Brain microvascular endothelial cell (primary cell): ENCODE measurements around the gene SHC2.

Experiments
- DNase-seq: peaks from one replicate; pipeline ENCODE4 v3.0.0-alpha.2; 2020
- H3K27ac ChIP-seq: fragments of 250-450 bp; sonication (Bioruptor Pico); 2 replicates; pipeline ENCODE4 v1.5.1; 2020; ENCODE audit warnings: mild to moderate bottlenecking, moderate library complexity
- H3K27me3 ChIP-seq: fragments of 250-450 bp; sonication (Bioruptor Pico); replicated peaks from 2 replicates; pipeline ENCODE4 v1.5.1; 2020; ENCODE audit warnings: mild to moderate bottlenecking
- H3K36me3 ChIP-seq: fragments of 250-450 bp; sonication (Bioruptor Pico); replicated peaks from 2 replicates; pipeline ENCODE4 v1.5.1; 2020; ENCODE audit warnings: mild to moderate bottlenecking
- H3K4me3 ChIP-seq: 2 replicates; pipeline ENCODE4 v1.5.1; 2011; ENCODE audit warnings: low read depth, mild to moderate bottlenecking, control low read depth, low read length, moderate library complexity
- in situ Hi-C: cut with HindIII; loops from 2 replicates; pipeline ENCODE4 v1.10.0; 2017; ENCODE audit warnings: low sequenced_read_pairs, low pct_ligation_motif_present
- TF ChIP-seq, protein P1 (sequence below): IDR thresholded peaks from 2 replicates; pipeline ENCODE4 v1.5.1; 2011; ENCODE audit warnings: low read depth, mild to moderate bottlenecking, moderate library complexity, low read length, control low read depth, inconsistent platforms; ENCODE audit errors: missing control alignments

SHC2 gene

GRCh38 chr19:501646-502045 is 40.8 kb upstream of the SHC2 start:
- no peak overlapping the region for H3K27ac ChIP-seq
- TF ChIP-seq, protein P1, sequence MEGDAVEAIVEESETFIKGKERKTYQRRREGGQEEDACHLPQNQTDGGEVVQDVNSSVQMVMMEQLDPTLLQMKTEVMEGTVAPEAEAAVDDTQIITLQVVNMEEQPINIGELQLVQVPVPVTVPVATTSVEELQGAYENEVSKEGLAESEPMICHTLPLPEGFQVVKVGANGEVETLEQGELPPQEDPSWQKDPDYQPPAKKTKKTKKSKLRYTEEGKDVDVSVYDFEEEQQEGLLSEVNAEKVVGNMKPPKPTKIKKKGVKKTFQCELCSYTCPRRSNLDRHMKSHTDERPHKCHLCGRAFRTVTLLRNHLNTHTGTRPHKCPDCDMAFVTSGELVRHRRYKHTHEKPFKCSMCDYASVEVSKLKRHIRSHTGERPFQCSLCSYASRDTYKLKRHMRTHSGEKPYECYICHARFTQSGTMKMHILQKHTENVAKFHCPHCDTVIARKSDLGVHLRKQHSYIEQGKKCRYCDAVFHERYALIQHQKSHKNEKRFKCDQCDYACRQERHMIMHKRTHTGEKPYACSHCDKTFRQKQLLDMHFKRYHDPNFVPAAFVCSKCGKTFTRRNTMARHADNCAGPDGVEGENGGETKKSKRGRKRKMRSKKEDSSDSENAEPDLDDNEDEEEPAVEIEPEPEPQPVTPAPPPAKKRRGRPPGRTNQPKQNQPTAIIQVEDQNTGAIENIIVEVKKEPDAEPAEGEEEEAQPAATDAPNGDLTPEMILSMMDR: no peak
- peaks cover 15% of the 10 kb centered on the region for H3K27me3 ChIP-seq
- no peak for DNase-seq
- H3K4me3 ChIP-seq: no peak overlapping the region
- no peaks in the 10 kb centered on the region for H3K36me3 ChIP-seq
- in situ Hi-C loops: no loop called here

GRCh38 chr19:498977-499623 is 38.3 kb upstream of the SHC2 start:
- in situ Hi-C loops: no loop called here
- Histone ChIP-seq H3K4me3 (no peak overlapping the region), H3K36me3 (no peaks in the 10 kb centered on the region), H3K27me3 (peaks cover 19% of the 10 kb centered on the region), H3K27ac (no peak overlapping the region)
- TF ChIP-seq, protein P1: no peak
- DNase-seq: no peak

GRCh38 chr19:498511-498891 is 37.7 kb upstream of the SHC2 start:
- Histone ChIP-seq H3K27me3 (peaks cover 19% of the 10 kb centered on the region), H3K27ac (no peak overlapping the region), H3K36me3 (no peaks in the 10 kb centered on the region), H3K4me3 (no peak overlapping the region)
- in situ Hi-C loops: no loop called here
- DNase-seq: no peak
- TF ChIP-seq, protein P1: no peak

DNA sequence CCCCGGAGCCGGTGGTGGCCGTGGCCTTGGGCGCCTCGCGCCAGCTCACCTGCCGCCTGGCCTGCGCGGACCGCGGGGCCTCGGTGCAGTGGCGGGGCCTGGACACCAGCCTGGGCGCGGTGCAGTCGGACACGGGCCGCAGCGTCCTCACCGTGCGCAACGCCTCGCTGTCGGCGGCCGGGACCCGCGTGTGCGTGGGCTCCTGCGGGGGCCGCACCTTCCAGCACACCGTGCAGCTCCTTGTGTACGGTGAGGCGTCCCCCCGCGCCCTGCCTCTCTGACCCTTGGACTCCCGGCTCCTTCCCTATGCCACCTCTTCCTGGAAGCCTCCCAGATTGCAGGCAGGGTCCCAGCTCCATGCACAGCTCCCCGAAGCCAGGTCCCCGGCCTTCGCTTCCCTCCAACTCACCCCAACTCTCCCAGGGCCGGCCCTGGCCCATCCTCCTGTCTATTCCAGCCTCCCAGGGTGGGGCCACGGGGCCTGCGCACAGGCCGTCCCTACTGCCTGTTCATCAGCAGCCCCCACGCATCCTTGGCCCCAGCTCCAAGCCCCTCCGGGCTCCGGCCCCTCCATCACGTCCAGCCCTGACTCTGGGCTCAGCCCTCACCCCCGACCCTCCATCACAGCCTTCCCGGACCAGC is 37.2 kb upstream of the SHC2 start:
- Histone ChIP-seq H3K27me3 (peaks cover 19% of the 10 kb centered on the region), H3K4me3 (no peak overlapping the region), H3K27ac (no peak overlapping the region), H3K36me3 (no peaks in the 10 kb centered on the region)
- TF ChIP-seq, protein P1: no peak
- DNase-seq: no peak
- in situ Hi-C loops: no loop called here

DNA sequence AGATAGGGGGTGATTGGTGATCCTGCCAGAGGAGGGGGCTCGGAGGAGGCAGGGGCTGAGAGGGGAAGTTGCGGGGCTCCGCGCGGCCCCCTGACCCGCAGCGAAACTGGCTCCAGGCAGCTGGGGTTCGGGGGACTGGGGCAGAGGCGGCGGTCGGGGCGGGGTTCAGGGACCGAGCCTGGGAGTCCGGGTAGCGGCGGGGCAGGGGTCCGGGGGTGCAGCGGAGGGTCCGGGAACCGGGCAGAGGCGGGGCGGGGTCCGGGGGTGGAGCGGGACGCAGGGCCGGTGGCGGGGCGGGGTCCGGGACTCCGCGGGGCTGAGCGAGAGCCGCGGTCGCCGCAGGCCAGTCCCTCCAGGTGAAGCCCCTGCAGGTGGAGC is 36.6 kb upstream of the SHC2 start:
- no peak for DNase-seq
- peaks cover 19% of the 10 kb centered on the region for H3K27me3 ChIP-seq
- no peaks in the 10 kb centered on the region for H3K36me3 ChIP-seq
- in situ Hi-C loops: no loop called here
- no peak overlapping the region for H3K27ac ChIP-seq
- H3K4me3 ChIP-seq: no peak overlapping the region
- TF ChIP-seq, protein P1: no peak

GRCh38 chr19:496986-497385 is 36.2 kb upstream of the SHC2 start:
- TF ChIP-seq, protein P1: no peak
- Histone ChIP-seq H3K4me3 (no peak overlapping the region), H3K36me3 (no peaks in the 10 kb centered on the region), H3K27me3 (peaks cover 19% of the 10 kb centered on the region), H3K27ac (no peak overlapping the region)
- in situ Hi-C loops: no loop called here
- DNase-seq: no peak
